NCI-H2081 (cell line): ENCODE data around the gene TNIK.
"Not testable (repeated sequence)": the region's sequence is repeated elsewhere in the genome, so short reads cannot be mapped to it uniquely, and the experiment has no call there.

Source experiments
- DNase-seq, 2 experiments: peaks; one replicate each; lab custom pipeline; 2025; lab: John Stamatoyannopoulos, UW

The TNIK gene

DNA sequence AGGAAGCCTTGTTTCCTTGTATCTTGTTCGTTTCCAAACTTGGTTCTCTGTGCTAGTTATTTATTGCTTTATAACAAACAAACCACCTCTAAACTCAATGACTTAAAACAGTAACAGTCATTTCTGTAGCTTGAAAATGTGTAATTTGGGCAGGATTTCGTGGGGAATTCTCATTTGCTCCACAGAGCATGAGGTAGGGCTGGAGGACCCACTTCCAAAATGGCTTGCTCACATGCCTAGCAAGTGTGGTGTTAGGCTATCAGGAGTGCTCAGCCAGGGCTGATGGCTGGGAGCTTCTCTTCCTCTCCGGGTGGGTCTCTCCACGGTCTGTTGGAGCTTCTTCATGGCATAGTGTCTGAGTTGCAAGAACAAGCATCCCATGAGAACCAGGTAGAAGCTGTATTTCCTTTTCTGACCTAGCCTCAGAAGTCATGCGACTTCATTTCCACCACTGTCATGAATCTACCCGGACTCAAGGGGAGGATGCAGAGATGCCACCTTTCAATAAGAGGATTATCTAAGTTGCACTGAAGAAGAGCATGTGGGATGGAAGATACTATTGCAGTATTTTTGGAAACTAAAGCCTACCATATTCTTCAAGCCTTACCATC lies 8.2 kb upstream of the TNIK start:
- DNase-seq = no peak

DNA sequence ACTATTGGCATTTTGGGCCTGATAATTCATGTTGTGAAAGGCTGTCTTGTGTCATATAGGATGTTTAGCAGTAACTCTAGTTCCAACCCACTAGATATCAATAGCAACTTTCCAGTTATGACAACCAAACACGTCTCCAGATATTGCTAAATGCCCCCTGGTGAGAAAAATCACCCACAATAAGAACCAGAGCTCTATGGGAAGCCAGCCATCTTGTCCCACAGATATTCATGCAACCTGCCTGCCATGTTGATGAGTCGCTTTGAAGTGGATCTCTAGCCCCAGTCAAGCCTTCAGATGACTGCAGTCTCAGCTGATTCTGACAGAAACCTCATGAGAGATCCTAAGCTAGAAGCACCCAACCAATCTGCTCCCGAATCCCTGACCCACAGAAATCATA lies 5.6 kb upstream of the TNIK start:
- DNase-seq = no peak

GRCh38 chr3:171464462-171464861 lies 4.3 kb upstream of the TNIK start:
- no peak for DNase-seq

DNA sequence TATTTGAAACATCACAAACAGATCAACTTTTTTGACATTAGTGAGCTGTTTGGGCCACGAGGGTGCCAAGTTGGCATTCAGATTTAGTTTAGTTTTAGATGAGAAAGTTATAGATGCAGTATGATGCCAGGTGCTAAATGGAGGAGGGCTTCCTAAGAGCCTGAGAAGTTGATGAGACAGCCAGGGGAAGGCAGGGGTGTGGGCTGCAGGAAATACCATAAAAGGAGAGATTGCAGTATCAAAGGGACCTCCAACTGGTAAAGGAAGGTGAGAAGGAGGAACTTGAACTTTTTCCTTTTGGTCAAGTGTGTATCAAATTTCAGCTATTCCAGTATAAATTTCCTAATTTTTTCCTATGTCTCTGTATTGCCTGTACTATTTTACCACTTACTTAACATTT lies 2.0 kb upstream of the TNIK start:
- no peak for DNase-seq

GRCh38 chr3:171461525-171461917 lies 1.3 kb upstream of the TNIK start:
- DNase-seq = no peak

DNA sequence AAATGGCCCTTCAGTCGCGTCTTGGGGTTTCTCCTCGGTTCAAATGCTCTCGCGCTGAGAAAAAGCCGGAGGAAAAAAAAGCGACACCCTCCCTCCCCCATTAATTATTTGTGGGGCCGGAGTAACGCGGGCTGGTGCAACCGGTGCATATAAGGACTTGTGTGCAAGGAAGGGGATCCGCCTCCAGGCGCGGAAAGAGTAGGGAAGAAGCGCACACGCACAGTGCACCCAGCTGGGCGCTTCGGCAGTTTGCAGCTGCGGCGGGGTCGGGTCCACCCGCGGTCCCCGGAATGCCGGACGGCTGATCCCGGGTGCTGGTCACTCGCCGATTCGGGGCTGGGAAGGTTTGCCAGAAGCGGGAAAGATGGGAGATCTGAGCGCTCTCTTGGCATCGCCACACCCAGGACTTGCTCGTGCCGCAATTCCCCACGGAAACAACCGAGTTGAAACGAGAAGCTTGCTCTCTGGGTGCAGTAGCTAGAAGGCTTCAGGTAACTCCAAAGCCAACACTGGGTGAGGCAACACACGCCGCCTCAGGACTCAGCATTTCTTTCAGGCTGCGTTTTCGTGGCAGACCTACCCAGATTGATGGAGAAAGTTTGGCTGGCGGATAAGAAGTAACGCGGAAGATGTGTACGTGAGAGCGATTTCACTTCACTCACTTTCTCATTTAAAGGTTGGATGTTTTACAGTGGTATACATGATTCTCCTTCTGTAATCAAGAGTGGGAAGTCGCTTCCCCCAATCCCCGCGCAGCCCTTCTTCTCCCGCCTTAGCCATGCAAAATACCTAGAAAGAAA lies 720 bp upstream of the TNIK start:
- DNase-seq = peak; percentile 53 to 61

- peak; percentile 40 to 73 for DNase-seq
Measured at GRCh38 chr3:171459137-171459941, 866 bp downstream of the TNIK start.

DNA sequence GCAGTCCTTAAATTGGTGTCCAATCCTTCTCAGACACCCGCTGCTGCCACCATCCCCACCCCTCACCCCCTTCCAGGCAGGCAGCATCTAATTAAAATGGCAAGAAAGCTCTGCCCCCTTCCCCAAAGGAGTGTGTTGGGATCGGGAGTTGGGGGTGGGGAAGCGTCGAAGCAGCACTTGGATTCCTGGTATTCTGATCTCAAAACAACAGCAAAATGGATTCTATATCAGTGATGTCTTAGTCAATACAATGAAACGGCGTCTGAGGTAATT lies 1.4 kb downstream of the TNIK start:
- DNase-seq = no peak

- DNase-seq = no peak
Measured at GRCh38 chr3:171458071-171458863, 1.9 kb downstream of the TNIK start.

- no peak for DNase-seq
Measured at GRCh38 chr3:171457607-171458061, 2.6 kb downstream of the TNIK start.

- DNase-seq = no peak
Measured at GRCh38 chr3:171456765-171457606, 3.2 kb downstream of the TNIK start.

- DNase-seq = no peak
Measured at GRCh38 chr3:171455603-171456550, 4.3 kb downstream of the TNIK start.

DNA sequence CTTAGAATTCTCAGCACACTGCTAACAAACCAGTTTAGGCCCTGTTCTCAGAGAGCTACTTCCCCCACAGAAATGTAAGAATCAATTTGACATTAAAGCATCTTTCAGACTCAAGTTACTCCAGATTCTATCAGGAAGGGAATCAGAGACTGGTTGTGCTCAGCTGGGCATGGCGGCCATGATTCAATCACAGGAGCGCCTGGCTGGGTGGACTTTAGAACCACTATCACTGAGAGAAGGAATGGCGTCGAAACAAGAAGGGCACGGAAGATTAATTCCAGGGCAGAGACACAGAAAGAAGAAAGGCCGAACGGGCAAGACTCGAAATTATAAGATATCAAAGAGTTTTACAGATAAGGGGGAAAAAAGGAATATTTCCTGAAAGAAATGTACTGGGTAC lies 6.2 kb downstream of the TNIK start:
- DNase-seq = no peak

DNA sequence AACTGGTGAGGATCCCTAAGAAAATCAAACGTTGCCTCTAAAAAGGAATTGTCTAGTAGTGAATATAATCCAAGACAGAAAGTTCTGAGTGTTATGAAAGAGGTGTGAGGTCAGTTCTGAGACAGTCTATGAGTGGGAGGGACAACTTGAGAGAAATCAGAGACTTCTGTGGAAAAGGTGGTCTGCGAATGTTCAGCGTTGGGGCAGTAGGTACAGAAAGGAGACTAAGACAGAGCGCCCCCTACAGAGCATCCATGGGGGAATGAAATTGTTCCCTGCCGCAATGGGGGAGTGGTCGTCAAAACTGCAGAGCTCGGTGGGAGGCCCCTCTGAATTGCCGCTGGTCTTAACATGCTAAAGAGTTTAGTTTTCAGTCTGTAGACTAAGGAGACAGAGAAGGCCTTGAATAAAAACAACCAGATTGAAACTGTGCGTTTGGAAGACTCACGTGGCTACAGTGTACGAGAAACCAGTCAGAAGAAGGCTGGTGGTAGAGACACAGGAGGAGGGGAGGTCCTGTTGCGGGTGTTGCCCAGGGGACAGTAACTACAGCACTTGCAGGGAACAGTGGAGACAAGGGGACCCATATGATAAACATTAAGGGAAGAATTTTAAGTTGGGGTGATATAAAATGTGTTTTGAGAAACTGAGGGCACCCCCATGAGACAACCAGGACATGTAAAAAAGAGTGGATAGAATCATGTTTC lies 6.9 kb downstream of the TNIK start:
- no peak for DNase-seq

- DNase-seq = no peak
Measured at GRCh38 chr3:171452328-171452727, 7.9 kb downstream of the TNIK start.

- DNase-seq = no peak
Measured at GRCh38 chr3:171451915-171452314, 8.3 kb downstream of the TNIK start.

GRCh38 chr3:171447579-171447891 lies 12.7 kb downstream of the TNIK start:
- not testable (repeated sequence) for DNase-seq

GRCh38 chr3:171446801-171447578 lies 13.2 kb downstream of the TNIK start:
- DNase-seq = no peak

DNA sequence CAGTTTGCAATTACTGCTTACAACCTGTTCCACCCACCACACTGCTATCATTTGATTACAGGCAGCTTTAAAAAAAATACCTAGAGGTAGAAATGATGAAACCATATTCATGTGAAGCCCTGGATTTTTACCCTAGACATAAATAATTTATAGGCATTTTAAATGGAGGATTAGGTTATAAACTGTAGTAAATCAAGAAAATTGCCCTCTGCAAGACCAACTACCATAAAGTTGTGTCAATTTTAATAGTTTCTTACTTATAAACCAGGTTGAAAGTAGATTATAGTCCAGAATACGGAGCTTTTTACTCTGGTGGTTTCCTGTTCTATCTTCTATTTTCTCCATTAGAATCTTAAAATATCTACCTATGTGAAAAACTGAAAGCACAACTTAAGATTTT lies 13.9 kb downstream of the TNIK start:
- DNase-seq = no peak
